Head of caudate nucleus (tissue), 42 donors: ENCODE measurements around the gene ZNF524.

Experiments
- DNase-seq, 42 donors: peaks; one replicate each; pipeline versions ENCODE4 v3.0.0 to v3.0.0-alpha.2; 2020 to 2021; ENCODE audit warnings: mixed read lengths in 7 of 42
- intact Hi-C: fragments of 100-400 bp; cut with DNase I; formaldehyde crosslinking; loops from one replicate; pipeline ENCODE4 v1.15.0; 2022

Gene ZNF524

GRCh38 chr19:55633861-55634260, 33.8 kb downstream of the ZNF524 start:
- intact Hi-C loops = no loop called here
- no peak for DNase-seq

DNA sequence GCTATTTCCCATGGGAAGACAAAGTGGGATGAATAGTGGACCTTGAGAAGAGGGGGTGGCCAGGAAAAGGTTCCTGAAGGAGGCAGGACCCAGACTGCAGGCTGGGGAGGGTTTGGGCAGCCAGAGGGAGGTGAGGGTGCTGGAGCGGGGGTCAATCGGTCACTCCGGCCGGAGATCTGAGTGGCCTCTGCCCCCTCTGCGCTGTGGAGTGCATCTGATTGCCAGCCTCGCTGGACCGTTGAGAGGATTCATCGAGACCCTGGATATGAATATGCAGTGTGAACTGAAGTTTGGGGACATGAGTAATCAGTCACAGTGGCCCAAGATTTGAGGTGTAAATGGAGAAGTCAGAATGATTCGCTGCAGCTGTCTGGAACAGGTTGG, 35.2 kb downstream of the ZNF524 start:
- intact Hi-C loops = no loop called here
- DNase-seq = no peak

GRCh38 chr19:55635856-55636440, 35.9 kb downstream of the ZNF524 start:
- no peak for DNase-seq
- intact Hi-C loops = no loop called here

- intact Hi-C loops = no loop called here
- DNase-seq = no peak
These were observed 36.6 kb downstream of the ZNF524 start for GRCh38 chr19:55636723-55637122.

DNA sequence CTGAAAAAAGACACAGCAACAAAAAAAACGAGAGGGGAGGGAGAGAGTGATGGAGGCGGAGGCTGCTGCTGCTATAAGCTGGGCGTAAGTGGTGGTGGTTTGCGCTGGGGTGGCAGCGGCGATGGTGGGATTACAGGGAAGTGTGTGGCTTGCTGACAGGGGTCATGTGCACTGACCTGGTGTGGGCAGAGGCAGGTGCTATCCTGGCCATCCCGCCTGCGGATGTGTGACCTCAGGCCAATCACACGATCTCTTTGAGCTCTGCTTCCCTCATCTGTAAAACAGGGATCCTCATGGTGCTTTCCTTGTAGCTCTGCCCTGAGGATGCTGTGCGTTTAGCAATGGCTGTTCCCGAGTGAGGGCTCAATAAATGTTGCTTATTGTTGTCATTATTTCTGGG, 37.4 kb downstream of the ZNF524 start:
- no peak for DNase-seq
- intact Hi-C loops = no loop called here

DNA sequence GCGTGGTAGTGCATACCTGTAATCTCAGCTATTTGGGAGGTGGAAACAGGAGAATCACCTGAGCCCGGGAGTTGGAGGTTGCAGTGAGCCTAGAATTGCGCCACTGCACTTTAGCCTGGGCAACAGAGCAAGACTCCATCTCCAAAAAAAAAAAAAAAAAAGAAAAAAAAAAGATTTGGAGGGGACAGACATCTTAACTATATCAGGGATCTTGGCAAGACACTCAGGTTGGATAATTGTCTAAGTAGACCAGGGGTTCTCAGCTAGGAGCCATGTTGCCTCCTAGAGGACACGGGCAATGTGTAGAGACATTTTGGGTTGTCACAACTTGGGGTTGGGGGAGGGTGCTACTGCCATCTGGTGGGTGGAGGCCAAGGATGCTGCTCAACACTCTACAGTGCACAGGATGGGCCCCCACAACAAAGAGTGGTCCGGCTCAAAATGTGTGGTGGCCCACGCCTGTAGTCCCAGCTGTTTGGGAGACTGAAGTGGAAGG, 38.8 kb downstream of the ZNF524 start:
- intact Hi-C loops = no loop called here
- peak in 8 of 42 donors; percentile 29 to 64 (median 38) for DNase-seq

DNA sequence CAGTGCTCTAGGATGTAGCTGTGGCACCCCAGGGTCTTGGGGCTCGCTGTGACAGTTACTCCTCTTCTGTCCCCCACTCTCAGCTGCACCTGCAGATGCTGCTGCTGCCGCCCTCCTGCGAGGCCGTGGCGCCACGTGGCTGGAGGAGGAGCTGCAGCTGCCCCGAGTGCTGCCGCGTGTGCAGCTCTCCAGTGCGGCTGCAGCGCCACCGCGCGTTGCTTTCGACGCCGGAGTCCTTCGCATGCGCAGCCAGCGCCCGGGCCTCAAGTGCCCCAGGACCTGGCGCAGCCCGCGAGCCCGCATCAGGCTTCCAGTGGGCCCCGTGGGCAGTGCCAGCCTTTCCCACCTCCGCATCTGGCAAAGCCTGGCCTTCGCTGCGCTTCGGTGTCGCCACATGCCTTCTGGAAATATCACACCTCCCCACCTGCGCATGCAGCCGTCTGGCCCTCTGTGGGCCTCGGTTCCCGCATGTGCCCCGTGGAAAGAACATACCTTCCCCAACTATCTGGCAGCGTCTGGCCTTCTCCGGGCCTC, 40.0 kb downstream of the ZNF524 start:
- DNase-seq = peak in 37 of 42 donors; percentile 42 to 79 (median 62)
- intact Hi-C loops = no loop called here

DNA sequence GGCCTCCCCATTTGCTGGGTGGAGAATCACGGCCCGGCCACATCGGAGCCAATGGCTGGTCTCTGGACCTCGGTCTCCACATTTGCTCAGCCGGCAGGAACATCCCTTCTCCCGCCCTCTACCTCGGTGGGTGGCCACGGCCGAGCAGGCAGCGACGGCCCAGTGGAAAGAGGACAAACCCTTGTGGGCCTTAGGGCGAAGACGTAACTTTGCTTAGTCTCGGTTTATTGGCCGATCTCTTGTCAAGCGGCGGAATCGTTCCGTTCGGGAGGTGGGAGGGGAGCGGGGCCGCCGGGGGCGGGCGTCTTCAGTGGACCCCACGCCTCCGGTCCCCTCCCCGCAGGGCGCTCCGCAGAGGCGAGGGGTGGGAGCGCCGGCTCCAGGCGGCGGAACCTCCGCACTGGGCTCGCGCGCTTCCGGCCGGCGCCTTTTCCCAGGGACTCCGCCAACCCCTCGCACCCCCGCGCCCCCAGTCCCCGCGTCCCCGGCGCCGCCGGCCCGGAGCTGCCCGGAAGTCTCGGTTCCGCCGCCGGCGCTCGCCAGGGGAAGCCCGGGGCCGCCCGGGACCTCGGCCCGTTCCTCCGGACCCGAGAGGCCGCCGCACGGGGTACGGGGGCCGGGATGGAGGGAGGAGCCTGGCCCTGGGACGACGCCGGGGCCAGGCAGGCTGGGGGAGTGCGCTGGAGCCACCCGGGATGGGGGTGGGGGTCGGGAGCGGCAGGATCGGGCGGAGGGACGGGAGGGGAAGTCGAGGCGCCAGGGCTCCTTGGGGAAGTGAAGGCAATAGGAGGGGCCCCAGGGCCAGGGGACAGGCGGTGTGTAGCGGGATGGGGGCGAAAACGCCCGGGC, 40.7 kb downstream of the ZNF524 start, which contains the start of gene ZNF580:
Gene ZNF580 (plus strand): TSS at position 426 of the 849 bp plus-strand sequence. CDS start 1,507 bp downstream, outside the sequence.
- intact Hi-C loops = no loop called here
- DNase-seq = peak in 38 of 42 donors; percentile 54 to 88 (median 73)

DNA sequence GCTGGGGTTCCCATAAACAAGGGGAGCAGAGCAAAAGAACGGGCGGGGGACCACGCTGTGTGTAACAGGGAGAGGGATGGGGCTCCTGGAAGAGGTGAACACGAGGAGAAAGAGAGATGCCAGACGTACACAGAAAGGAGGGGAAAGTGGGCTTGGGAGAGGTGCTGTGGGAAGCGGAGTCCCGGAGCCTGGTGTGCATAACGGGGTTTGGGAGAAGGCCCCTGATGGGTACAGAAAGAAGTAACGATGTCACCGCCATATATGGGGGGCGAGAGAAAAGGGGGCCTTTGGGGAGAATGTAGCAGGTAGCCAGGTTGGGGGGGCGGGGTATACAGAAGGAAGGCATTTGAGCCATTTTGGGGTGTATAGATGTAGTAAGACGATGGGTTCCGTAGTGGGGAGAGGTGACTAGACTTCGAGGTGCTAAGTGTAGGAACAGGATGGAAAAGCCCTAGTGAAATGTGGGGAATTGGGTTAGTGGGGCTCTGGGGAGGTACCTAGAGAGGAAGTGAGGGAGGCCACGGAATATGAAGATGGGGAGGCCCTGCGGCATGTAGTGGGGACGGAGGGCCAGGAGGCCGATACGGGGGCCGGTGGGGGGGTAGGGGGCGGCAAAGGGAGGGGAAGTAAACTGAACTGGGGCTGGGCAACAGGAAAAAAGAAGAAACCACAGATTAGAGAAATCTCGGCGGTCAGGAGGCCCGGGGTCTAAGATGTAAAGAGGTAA, 41.5 kb downstream of the ZNF524 start:
- peak in 3 of 42 donors; percentile 22 to 51 (median 30) for DNase-seq
- intact Hi-C loops = no loop called here

- peak in 10 of 42 donors; percentile 21 to 60 (median 34) for DNase-seq
- intact Hi-C loops = no loop called here
These were observed 42.3 kb downstream of the ZNF524 start for GRCh38 chr19:55642153-55643002.

GRCh38 chr19:55643003-55643886, 43.2 kb downstream of the ZNF524 start, which contains the start of gene ZNF581:
ZNF581 (plus strand) TSS chr19:55643649; CDS start chr19:55644572, 923 bp downstream.
- intact Hi-C loops = no loop called here
- DNase-seq = peak; percentile 59 to 91 (median 79)

GRCh38 chr19:55643887-55644176, 43.7 kb downstream of the ZNF524 start:
- peak in 8 of 42 donors; percentile 28 to 69 (median 50) for DNase-seq
- intact Hi-C loops = no loop called here

GRCh38 chr19:55644191-55644833, 44.2 kb downstream of the ZNF524 start:
- DNase-seq = no peak
- intact Hi-C loops = no loop called here

- intact Hi-C loops = no loop called here
- DNase-seq = no peak
These were observed 44.9 kb downstream of the ZNF524 start for GRCh38 chr19:55644842-55645511.

DNA sequence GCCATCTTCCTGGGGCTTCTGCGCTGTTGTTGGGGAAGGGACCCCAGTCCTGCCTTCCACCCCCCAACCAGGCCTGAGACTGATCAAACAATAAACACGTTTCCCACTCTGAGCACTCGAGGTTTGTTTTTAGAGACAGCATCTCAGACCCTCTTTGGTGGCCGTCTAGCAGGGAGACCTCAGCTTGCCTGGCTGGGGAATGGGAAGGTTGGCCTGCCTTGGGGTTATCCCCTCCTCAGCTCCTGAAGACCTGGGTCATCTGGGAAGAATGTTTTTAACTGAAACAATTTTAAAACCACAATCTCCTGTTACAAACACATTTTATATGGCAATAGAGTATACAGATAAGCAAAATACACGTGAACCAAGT, 45.4 kb downstream of the ZNF524 start:
- intact Hi-C loops = no loop called here
- no peak for DNase-seq

DNA sequence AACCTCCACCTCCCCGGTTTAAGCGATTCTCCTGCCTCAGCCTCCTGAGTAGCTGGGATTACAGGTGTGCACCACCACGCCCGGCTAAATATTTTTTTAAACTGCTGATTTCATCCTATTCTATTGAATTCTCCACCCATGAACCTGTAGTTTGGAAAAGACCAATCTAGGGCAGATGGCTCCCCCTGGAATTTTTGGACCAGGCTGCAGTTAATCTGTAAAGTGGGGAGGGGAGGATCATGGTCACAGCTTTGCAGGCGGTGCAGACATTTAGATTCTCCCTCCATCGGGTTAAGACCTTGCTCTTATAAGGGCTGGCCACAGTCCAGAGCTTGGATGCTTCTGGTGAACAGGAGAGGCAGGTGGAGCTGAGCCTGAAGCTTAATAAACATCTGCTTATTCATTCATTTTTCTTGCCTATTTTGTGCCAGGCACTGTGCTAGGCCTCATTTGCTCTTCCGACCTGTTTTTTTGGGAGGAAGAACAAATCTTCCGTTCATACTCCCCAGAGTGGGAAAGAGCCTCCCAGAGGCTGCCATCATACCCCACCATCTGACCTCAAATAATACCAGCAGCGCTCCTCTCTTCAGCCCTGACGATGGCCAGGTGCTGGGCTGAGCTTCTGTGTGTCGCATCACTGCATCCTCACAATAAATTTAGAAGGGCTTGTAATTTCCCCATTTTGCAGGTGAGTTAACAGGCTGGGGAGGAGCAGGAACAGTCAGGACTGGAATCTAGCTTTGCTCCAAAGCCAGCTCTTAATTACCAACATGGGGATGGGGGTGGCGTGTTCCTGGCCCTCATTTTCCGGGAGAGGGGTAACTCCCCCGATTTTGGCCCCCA, 47.0 kb downstream of the ZNF524 start:
- intact Hi-C loops = no loop called here
- DNase-seq = no peak
